ENCODE measurements around the gene NFIB. TPM values are rescaled to one million over a fixed set of nuclear protein-coding genes. Genes with fewer than 3 reads are reported as not detected.

NFIB gene
- total and polyA plus RNA-seq, 7 experiments from 2014 or later, result 0.32 TPM; not detected in 6

GRCh38 chr9:14159440-14160216, 154.3 kb downstream of the NFIB start:
- Mint-ChIP-seq H3K4me3 (no peak overlapping the region), H3K27me3 (peaks cover 0 to 5% (median 0%) of the 10 kb centered on the region in 5 donors), H3K27ac (no peak overlapping the region), H3K4me1 (peaks cover 0 to 6% (median 1%) of the 10 kb centered on the region in 7 donors), H3K36me3 (no peaks in the 10 kb centered on the region), H3K9me3 (peaks cover 0 to 11% (median 2%) of the 10 kb centered on the region in 11 donors)
- POLR2A ChIA-PET, result no interaction called here
- CTCF ChIA-PET, result interaction anchor here (0.7 kb wide), 1 partner anchor 956 kb away, joined by 3 read pairs; no protein-coding TSS in a partner anchor
- ATAC-seq (no peak), DNase-seq (no peak)
- Histone ChIP-seq H3K4me3 (ENCODE audit: low read length) (no peak overlapping the region), H3K27me3 (ENCODE audit: control insufficient read depth in 2 of 2, insufficient read depth in 2 of 2, low read length in 2 of 2) (no peaks in the 10 kb centered on the region), H3K4me1 (ENCODE audit: control insufficient read depth in 2 of 2, insufficient read depth in 2 of 2, low read length in 2 of 2) (no peaks in the 10 kb centered on the region), H3K27ac (ENCODE audit: low read depth, low read length) (no peak overlapping the region), H3K36me3 (ENCODE audit: control insufficient read depth in 2 of 3, insufficient read depth in 3 of 3, low read length in 3 of 3) (no peaks in the 10 kb centered on the region), H3K9me3 (ENCODE audit: control insufficient read depth in 2 of 3, low read length in 3 of 3) (no peaks in the 10 kb centered on the region)
- intact Hi-C loops (cut with micrococcal nuclease), result no loop called here

- ChIA-PET POLR2A (no interaction called here), CTCF (no interaction called here)
- intact Hi-C loops (cut with micrococcal nuclease), result no loop called here
Observed at GRCh38 chr9:14158916-14159315, 155.0 kb downstream of the NFIB start.

GRCh38 chr9:14158136-14158813, 155.7 kb downstream of the NFIB start:
- no peaks in the 10 kb centered on the region for H3K4me1 ChIP-seq (ENCODE audit: control insufficient read depth in 2 of 2, insufficient read depth in 2 of 2, low read length in 2 of 2)
- intact Hi-C loops (cut with micrococcal nuclease), result no loop called here
- H3K9me3 ChIP-seq (ENCODE audit: control insufficient read depth in 2 of 3, low read length in 3 of 3), result no peaks in the 10 kb centered on the region
- H3K27me3 ChIP-seq (ENCODE audit: control insufficient read depth in 2 of 2, insufficient read depth in 2 of 2, low read length in 2 of 2), result no peaks in the 10 kb centered on the region
- no peak overlapping the region for H3K4me3 ChIP-seq (ENCODE audit: low read length)
- ChIA-PET CTCF (no interaction called here), POLR2A (no interaction called here)
- no peak overlapping the region for H3K27ac ChIP-seq (ENCODE audit: low read depth, low read length)
- H3K9me3 Mint-ChIP-seq, result peaks cover 0 to 11% (median 1%) of the 10 kb centered on the region in 11 donors
- H3K36me3 Mint-ChIP-seq, result no peaks in the 10 kb centered on the region
- peaks cover 0 to 5% (median 0%) of the 10 kb centered on the region in 5 donors for H3K27me3 Mint-ChIP-seq
- DNase-seq, result no peak
- H3K4me3 Mint-ChIP-seq, result no peak overlapping the region
- H3K36me3 ChIP-seq (ENCODE audit: control insufficient read depth in 2 of 3, insufficient read depth in 3 of 3, low read length in 3 of 3), result no peaks in the 10 kb centered on the region
- H3K4me1 Mint-ChIP-seq, result peaks cover 0 to 6% (median 1%) of the 10 kb centered on the region in 7 donors
- ATAC-seq, result no peak
- no peak overlapping the region for H3K27ac Mint-ChIP-seq

More at GRCh38 chr9:14158916-14159315, 155.0 kb downstream of the NFIB start:
- no peaks in the 10 kb centered on the region for H3K9me3 ChIP-seq (ENCODE audit: control insufficient read depth in 2 of 3, low read length in 3 of 3)
- ATAC-seq (no peak), DNase-seq (no peak)
- Mint-ChIP-seq H3K27ac (no peak overlapping the region), H3K4me1 (peaks cover 0 to 6% (median 1%) of the 10 kb centered on the region in 7 donors), H3K4me3 (no peak overlapping the region), H3K27me3 (peaks cover 0 to 5% (median 0%) of the 10 kb centered on the region in 5 donors), H3K36me3 (no peaks in the 10 kb centered on the region), H3K9me3 (peaks cover 0 to 11% (median 2%) of the 10 kb centered on the region in 11 donors)
- no peaks in the 10 kb centered on the region for H3K4me1 ChIP-seq (ENCODE audit: control insufficient read depth in 2 of 2, insufficient read depth in 2 of 2, low read length in 2 of 2)
- H3K27me3 ChIP-seq (ENCODE audit: control insufficient read depth in 2 of 2, insufficient read depth in 2 of 2, low read length in 2 of 2), result no peaks in the 10 kb centered on the region
- no peak overlapping the region for H3K4me3 ChIP-seq (ENCODE audit: low read length)
- H3K27ac ChIP-seq (ENCODE audit: low read depth, low read length), result no peak overlapping the region
- no peaks in the 10 kb centered on the region for H3K36me3 ChIP-seq (ENCODE audit: control insufficient read depth in 2 of 3, insufficient read depth in 3 of 3, low read length in 3 of 3)

- ATAC-seq (no peak), DNase-seq (no peak)
- H3K36me3 Mint-ChIP-seq, result no peaks in the 10 kb centered on the region
- no peaks in the 10 kb centered on the region for H3K27me3 ChIP-seq (ENCODE audit: control insufficient read depth in 2 of 2, insufficient read depth in 2 of 2, low read length in 2 of 2)
- intact Hi-C loops (cut with micrococcal nuclease), result no loop called here
- H3K36me3 ChIP-seq (ENCODE audit: control insufficient read depth in 2 of 3, insufficient read depth in 3 of 3, low read length in 3 of 3), result no peaks in the 10 kb centered on the region
- H3K9me3 Mint-ChIP-seq, result peaks cover 0 to 6% (median 1%) of the 10 kb centered on the region in 11 donors
- no peaks in the 10 kb centered on the region for H3K4me1 ChIP-seq (ENCODE audit: control insufficient read depth in 2 of 2, insufficient read depth in 2 of 2, low read length in 2 of 2)
- no peak overlapping the region for H3K27ac ChIP-seq (ENCODE audit: low read depth, low read length)
- CTCF ChIA-PET, result no interaction called here
- peaks cover 0 to 5% (median 0%) of the 10 kb centered on the region in 5 donors for H3K27me3 Mint-ChIP-seq
- H3K27ac Mint-ChIP-seq, result no peak overlapping the region
- POLR2A ChIA-PET, result no interaction called here
- H3K4me3 ChIP-seq (ENCODE audit: low read length), result no peak overlapping the region
- no peak overlapping the region for H3K4me3 Mint-ChIP-seq
- H3K4me1 Mint-ChIP-seq, result peaks cover 0 to 6% (median 1%) of the 10 kb centered on the region in 7 donors
- H3K9me3 ChIP-seq (ENCODE audit: control insufficient read depth in 2 of 3, low read length in 3 of 3), result no peaks in the 10 kb centered on the region
Observed at GRCh38 chr9:14157191-14157590, 156.8 kb downstream of the NFIB start.

GRCh38 chr9:14156046-14156445, 157.9 kb downstream of the NFIB start:
- Histone ChIP-seq H3K27ac (ENCODE audit: low read depth, low read length) (no peak overlapping the region), H3K4me1 (ENCODE audit: control insufficient read depth in 2 of 2, insufficient read depth in 2 of 2, low read length in 2 of 2) (no peaks in the 10 kb centered on the region), H3K36me3 (ENCODE audit: control insufficient read depth in 2 of 3, insufficient read depth in 3 of 3, low read length in 3 of 3) (no peaks in the 10 kb centered on the region), H3K27me3 (ENCODE audit: control insufficient read depth in 2 of 2, insufficient read depth in 2 of 2, low read length in 2 of 2) (no peaks in the 10 kb centered on the region), H3K4me3 (ENCODE audit: low read length) (no peak overlapping the region), H3K9me3 (ENCODE audit: control insufficient read depth in 2 of 3, low read length in 3 of 3) (no peaks in the 10 kb centered on the region)
- ChIA-PET POLR2A (no interaction called here), CTCF (no interaction called here)
- intact Hi-C loops (cut with micrococcal nuclease), result no loop called here
- no peak for DNase-seq
- Mint-ChIP-seq H3K36me3 (no peaks in the 10 kb centered on the region), H3K9me3 (peaks cover 0 to 6% (median 1%) of the 10 kb centered on the region in 11 donors), H3K4me1 (peaks cover 0 to 6% (median 1%) of the 10 kb centered on the region in 7 donors), H3K4me3 (no peak overlapping the region), H3K27me3 (peaks cover 0 to 5% (median 0%) of the 10 kb centered on the region in 5 donors), H3K27ac (no peak overlapping the region)
- ATAC-seq, result no peak

- no peaks in the 10 kb centered on the region for H3K4me1 ChIP-seq (ENCODE audit: control insufficient read depth in 2 of 2, insufficient read depth in 2 of 2, low read length in 2 of 2)
- H3K4me3 ChIP-seq (ENCODE audit: low read length), result no peak overlapping the region
- Mint-ChIP-seq H3K4me3 (no peak overlapping the region), H3K4me1 (peaks cover 0 to 6% (median 1%) of the 10 kb centered on the region in 7 donors), H3K36me3 (no peaks in the 10 kb centered on the region), H3K27ac (no peak overlapping the region), H3K27me3 (peaks cover 0 to 5% (median 0%) of the 10 kb centered on the region in 5 donors), H3K9me3 (peaks cover 0 to 6% (median 1%) of the 10 kb centered on the region in 11 donors)
- no peak overlapping the region for H3K27ac ChIP-seq (ENCODE audit: low read depth, low read length)
- DNase-seq, result no peak
- intact Hi-C loops (cut with micrococcal nuclease), result no loop called here
- H3K36me3 ChIP-seq (ENCODE audit: control insufficient read depth in 2 of 3, insufficient read depth in 3 of 3, low read length in 3 of 3), result no peaks in the 10 kb centered on the region
- ChIA-PET CTCF (no interaction called here), POLR2A (no interaction called here)
- no peaks in the 10 kb centered on the region for H3K9me3 ChIP-seq (ENCODE audit: control insufficient read depth in 2 of 3, low read length in 3 of 3)
- ATAC-seq, result no peak
- no peaks in the 10 kb centered on the region for H3K27me3 ChIP-seq (ENCODE audit: control insufficient read depth in 2 of 2, insufficient read depth in 2 of 2, low read length in 2 of 2)
Observed at GRCh38 chr9:14155237-14155636, 158.7 kb downstream of the NFIB start.

Data from naive thymus-derived CD4-positive, alpha-beta T cell (primary cell).